22Rv1 (cell line): ENCODE data around the gene STX7.

ENCODE experiments used
- ZFX ChIP-seq: fragments of 450-650 bp; IDR thresholded peaks from 2 replicates; pipeline ENCODE4 v1.6.1; 2017; ENCODE audit warnings: antibody characterized with exemption, borderline replicate concordance
- TF ChIP-seq, protein P1 (sequence below): fragments of 450-650 bp; IDR thresholded peaks from 2 replicates; pipeline ENCODE4 v1.5.1; 2017; ENCODE audit warnings: mild to moderate bottlenecking

DNA sequence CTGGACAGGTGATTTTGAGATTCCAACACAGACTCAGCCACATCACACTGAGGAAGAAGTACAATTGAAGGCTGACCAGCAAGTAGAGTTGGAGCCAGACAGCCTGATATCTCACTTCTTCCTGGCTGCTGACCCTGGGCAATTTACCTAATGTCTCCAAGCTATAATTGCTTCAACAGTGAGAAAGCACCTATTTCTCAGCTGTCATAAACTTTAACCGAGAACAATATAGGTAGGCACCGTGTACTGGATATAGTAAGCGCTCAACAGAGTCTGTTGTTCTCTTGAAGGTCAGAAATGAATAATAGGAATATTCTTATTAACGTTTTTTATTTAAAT is 28.3 kb downstream of the STX7 start:
- TF ChIP-seq, protein P1, sequence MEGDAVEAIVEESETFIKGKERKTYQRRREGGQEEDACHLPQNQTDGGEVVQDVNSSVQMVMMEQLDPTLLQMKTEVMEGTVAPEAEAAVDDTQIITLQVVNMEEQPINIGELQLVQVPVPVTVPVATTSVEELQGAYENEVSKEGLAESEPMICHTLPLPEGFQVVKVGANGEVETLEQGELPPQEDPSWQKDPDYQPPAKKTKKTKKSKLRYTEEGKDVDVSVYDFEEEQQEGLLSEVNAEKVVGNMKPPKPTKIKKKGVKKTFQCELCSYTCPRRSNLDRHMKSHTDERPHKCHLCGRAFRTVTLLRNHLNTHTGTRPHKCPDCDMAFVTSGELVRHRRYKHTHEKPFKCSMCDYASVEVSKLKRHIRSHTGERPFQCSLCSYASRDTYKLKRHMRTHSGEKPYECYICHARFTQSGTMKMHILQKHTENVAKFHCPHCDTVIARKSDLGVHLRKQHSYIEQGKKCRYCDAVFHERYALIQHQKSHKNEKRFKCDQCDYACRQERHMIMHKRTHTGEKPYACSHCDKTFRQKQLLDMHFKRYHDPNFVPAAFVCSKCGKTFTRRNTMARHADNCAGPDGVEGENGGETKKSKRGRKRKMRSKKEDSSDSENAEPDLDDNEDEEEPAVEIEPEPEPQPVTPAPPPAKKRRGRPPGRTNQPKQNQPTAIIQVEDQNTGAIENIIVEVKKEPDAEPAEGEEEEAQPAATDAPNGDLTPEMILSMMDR, result no peak
- TF ChIP-seq ZFX, result no peak
